ENCODE data around the gene PMEL.
"Not testable (repeated sequence)": the region's sequence is repeated elsewhere in the genome, so short reads cannot be mapped to it uniquely, and the experiment has no call there.

PMEL gene

GRCh38 chr12:55919032-55919431 lies 46.8 kb downstream of the PMEL start:
- not testable (repeated sequence) for DNase-seq

- no peak for DNase-seq
Observed at GRCh38 chr12:55915482-55915859, 50.4 kb downstream of the PMEL start.

- DNase-seq: no peak
Observed at GRCh38 chr12:55912908-55913307, 52.9 kb downstream of the PMEL start.

GRCh38 chr12:55909513-55909884 lies 56.3 kb downstream of the PMEL start:
- DNase-seq: no peak

- DNase-seq: no peak
Observed at GRCh38 chr12:55908726-55909512, 56.9 kb downstream of the PMEL start.

GRCh38 chr12:55906056-55906455 lies 59.8 kb downstream of the PMEL start:
- DNase-seq: no peak
